WERI-Rb-1 (cell line): ENCODE data around the gene MAP3K21.

ENCODE experiments used
- DNase-seq: peaks from one replicate; pipeline ENCODE4 v3.0.0-alpha.2; 2020
- H3K27ac ChIP-seq: fragments of 250-450 bp; sonication (Bioruptor Pico); 2 replicates; pipeline ENCODE4 v1.5.1; 2020; ENCODE audit warnings: mild to moderate bottlenecking, moderate library complexity
- H3K27me3 ChIP-seq: fragments of 250-450 bp; sonication (Bioruptor Pico); 2 replicates; pipeline ENCODE4 v1.5.1; 2021; ENCODE audit warnings: mild to moderate bottlenecking, low read depth, moderate library complexity; ENCODE audit not compliant: insufficient read depth, severe bottlenecking
- H3K36me3 ChIP-seq: fragments of 250-450 bp; sonication (Bioruptor Pico); 2 replicates; pipeline ENCODE4 v1.5.1; 2020; ENCODE audit warnings: mild to moderate bottlenecking, moderate library complexity
- H3K4me3 ChIP-seq: 2 replicates; pipeline ENCODE4 v1.5.1; 2011; ENCODE audit warnings: low read depth, mild to moderate bottlenecking, control low read depth, low read length
- H3K9me3 ChIP-seq: fragments of 250-450 bp; sonication (Bioruptor Pico); 2 replicates; pipeline ENCODE4 v1.5.1; 2021; ENCODE audit warnings: mild to moderate bottlenecking, moderate library complexity; ENCODE audit not compliant: severe bottlenecking
- TF ChIP-seq, protein P1 (sequence below): IDR thresholded peaks from 2 replicates; pipeline ENCODE4 v1.5.1; 2011; ENCODE audit warnings: low read depth, mild to moderate bottlenecking, control low read depth, inconsistent platforms, low read length

Gene MAP3K21

DNA sequence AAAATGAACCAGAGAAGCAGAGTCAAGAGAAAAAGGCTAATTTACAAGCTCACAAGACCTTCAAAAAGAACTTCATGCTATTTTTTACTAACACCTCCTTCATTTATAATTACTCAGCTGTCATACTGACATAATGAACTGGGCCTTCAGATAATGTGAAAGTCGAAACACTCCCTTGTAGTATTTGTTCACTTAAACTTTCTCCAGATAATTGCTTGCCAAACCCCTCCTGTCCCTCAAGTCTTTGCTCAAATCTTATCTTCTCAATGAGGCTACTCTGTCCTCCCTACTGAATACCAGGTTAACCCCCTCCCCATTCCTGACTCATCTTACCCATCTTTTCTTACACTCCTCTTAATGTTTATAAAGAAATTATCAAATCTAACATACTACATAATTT, 11.1 kb upstream of the MAP3K21 start:
- no peak overlapping the region for H3K4me3 ChIP-seq
- no peak for DNase-seq
- H3K27ac ChIP-seq = no peak overlapping the region
- H3K27me3 ChIP-seq = no peaks in the 10 kb centered on the region
- H3K36me3 ChIP-seq = no peaks in the 10 kb centered on the region
- TF ChIP-seq, protein P1, sequence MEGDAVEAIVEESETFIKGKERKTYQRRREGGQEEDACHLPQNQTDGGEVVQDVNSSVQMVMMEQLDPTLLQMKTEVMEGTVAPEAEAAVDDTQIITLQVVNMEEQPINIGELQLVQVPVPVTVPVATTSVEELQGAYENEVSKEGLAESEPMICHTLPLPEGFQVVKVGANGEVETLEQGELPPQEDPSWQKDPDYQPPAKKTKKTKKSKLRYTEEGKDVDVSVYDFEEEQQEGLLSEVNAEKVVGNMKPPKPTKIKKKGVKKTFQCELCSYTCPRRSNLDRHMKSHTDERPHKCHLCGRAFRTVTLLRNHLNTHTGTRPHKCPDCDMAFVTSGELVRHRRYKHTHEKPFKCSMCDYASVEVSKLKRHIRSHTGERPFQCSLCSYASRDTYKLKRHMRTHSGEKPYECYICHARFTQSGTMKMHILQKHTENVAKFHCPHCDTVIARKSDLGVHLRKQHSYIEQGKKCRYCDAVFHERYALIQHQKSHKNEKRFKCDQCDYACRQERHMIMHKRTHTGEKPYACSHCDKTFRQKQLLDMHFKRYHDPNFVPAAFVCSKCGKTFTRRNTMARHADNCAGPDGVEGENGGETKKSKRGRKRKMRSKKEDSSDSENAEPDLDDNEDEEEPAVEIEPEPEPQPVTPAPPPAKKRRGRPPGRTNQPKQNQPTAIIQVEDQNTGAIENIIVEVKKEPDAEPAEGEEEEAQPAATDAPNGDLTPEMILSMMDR = no peak
- H3K9me3 ChIP-seq = no peaks in the 10 kb centered on the region

DNA sequence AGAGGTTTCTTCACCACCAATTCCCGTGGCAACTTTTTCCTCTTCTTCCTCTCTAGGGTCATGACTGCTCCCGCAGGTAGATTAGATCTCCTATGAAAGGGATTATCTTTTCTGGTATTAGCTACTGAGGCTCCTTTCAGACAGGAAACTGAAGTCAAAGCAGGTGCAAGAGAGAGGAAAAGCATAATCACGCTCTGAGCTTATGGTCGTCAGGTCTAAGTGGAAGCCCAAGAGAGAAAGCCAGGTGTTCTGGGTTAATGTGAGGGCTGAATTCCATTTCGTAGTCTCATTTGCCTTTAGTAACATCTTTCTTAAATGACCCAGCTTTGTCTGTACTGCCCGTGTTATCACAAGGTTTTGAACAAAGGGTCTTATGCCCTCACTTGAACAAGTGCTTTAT, 8.3 kb upstream of the MAP3K21 start:
- Histone ChIP-seq H3K27me3 (no peaks in the 10 kb centered on the region), H3K36me3 (no peaks in the 10 kb centered on the region), H3K27ac (no peak overlapping the region), H3K4me3 (no peak overlapping the region), H3K9me3 (no peaks in the 10 kb centered on the region)
- TF ChIP-seq, protein P1 = no peak
- no peak for DNase-seq

DNA sequence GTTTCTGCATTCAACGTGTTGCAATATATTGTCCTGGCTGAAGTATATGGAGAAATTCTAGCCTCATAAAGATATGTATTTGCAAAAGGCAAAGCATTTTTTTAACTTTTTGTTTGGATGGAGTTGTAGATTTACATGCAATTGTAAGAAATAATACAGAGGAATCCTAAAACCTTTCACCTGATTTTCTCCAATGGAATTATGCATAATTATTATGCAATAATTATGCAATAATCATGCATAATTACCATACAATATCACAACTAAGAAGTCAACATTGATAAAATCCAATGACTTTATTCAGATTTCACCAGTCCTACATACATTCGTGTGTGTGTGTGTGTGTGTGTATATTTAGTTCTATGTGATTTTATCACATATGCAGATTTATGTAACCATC, 7.5 kb upstream of the MAP3K21 start:
- Histone ChIP-seq H3K9me3 (no peaks in the 10 kb centered on the region), H3K27me3 (no peaks in the 10 kb centered on the region), H3K4me3 (no peak overlapping the region), H3K27ac (no peak overlapping the region), H3K36me3 (no peaks in the 10 kb centered on the region)
- TF ChIP-seq, protein P1 = no peak
- DNase-seq = no peak

DNA sequence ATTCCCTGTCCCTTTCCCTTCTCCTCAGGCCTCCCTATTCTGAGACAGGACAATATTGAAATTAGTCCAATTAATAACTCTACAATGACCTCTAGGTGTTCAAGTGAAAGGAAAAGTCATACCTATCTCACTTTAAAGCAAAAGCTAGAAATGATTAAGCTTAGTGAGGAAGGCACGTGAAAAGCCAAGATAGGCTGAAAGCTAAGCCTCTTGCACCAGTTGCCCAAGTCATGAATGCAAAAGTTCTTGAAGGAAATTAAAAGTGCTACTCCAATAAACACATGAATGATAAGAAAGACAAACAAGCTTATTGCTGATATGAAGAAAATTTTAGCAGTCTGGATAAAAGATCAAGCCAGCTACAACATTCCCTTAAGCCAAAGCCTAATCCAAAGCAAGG, 3.8 kb upstream of the MAP3K21 start:
- Histone ChIP-seq H3K27ac (no peak overlapping the region), H3K27me3 (peaks cover 6% of the 10 kb centered on the region), H3K4me3 (no peak overlapping the region), H3K9me3 (no peaks in the 10 kb centered on the region), H3K36me3 (0 out of 2 replicates have a peak, but pooled peaks cover 2% of the 10 kb centered on the region)
- no peak for DNase-seq
- TF ChIP-seq, protein P1 = no peak

DNA sequence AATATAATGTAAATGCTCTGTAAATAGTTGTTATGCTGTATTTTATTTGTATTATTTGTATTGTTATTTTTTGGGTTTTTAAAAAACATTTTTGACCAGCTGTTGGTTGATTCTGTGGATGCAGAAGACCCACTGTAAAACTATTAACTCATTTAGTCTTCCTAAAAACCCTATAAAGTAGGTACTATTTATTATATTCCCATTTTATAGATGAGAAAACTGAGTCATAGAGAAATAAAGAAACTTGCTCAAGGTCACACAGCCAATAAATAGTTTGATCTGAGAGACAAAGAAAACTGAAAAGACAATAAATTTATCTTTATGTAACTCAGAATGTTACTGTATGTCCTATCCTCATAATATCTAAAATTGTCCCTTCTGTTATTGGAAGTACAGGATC, 1.2 kb upstream of the MAP3K21 start:
- no peaks in the 10 kb centered on the region for H3K9me3 ChIP-seq
- H3K27ac ChIP-seq = no peak overlapping the region
- peaks cover 2% of the 10 kb centered on the region; the same call in 1 of the 2 replicates for H3K36me3 ChIP-seq
- H3K4me3 ChIP-seq = no peak overlapping the region
- TF ChIP-seq, protein P1 = no peak
- H3K27me3 ChIP-seq = peaks cover 6% of the 10 kb centered on the region
- DNase-seq = no peak
